ENCODE measurements around the gene CDK2AP2.
"Not testable (repeated sequence)": the region's sequence is repeated elsewhere in the genome, so short reads cannot be mapped to it uniquely, and the experiment has no call there.

The CDK2AP2 gene, protein sequence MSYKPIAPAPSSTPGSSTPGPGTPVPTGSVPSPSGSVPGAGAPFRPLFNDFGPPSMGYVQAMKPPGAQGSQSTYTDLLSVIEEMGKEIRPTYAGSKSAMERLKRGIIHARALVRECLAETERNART

GRCh38 chr11:67507864-67508485, at the start of gene CDK2AP2:
CDK2AP2 (minus strand) TSS chr11:67508162; CDS start chr11:67508082, 80 bp downstream.
- DNase-seq (ENCODE audit: low spot score) = peak; percentile 98

DNA sequence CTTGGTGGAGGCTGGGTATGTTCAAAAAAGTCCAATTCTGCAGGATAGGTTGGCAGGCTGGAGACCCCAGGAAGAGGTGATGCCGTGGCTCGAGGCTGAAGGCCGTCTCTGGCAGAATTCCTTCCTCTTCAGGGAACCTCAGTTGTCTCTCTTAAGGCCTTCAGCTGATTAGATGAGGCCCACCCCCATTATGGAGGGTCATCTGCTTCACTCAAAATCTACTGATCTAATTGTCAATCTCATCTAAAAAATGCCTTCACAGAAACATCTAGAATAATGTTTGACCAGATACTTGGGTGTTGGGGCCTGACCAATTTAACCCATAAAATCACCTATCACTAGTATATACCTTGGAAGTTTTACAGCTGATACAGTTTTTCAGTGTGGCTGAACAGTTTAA, 48.3 kb upstream of the CDK2AP2 start:
- DNase-seq (ENCODE audit: low spot score) = no peak

DNA sequence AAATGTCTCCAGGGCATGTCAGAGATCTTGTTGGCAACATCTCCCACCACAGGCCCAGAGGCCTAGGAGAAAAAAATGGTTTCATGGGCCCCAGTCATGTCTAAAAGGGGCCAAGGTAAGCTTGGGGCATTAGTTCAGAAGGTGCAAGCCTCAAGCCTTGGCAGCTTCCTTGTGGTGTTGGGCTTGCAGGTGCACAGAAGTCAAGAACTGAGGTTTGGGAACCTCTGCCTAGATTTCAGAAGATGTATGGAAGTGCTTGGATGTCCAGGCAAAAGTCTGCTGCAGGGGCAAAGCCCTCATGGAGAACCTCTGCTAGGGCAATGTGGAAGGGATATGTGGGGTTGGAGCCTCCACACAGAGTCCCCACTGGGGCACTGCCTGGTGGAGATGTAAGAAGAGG, 43.7 kb upstream of the CDK2AP2 start:
- DNase-seq (ENCODE audit: low spot score) = not testable (repeated sequence)

DNA sequence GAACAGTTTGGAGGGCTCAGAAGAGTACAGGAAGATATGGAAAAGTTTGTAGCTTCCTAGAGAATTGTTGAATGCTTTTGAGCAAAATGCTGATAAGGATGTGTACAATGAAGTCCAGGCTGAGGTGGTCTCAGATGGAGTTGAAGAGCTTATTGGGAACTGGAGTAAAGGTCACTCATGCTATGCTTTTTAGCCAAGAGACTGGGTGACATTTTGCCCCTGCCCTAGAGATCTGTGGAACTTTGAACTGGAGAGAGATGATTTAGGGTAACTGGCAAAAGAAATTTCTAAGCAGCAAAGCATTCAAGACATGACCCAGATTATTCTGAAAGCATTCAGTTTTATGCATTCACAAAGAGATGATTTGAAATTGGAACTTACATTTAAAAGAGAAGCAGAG, 43.2 kb upstream of the CDK2AP2 start:
- no peak for DNase-seq (ENCODE audit: low spot score)

DNA sequence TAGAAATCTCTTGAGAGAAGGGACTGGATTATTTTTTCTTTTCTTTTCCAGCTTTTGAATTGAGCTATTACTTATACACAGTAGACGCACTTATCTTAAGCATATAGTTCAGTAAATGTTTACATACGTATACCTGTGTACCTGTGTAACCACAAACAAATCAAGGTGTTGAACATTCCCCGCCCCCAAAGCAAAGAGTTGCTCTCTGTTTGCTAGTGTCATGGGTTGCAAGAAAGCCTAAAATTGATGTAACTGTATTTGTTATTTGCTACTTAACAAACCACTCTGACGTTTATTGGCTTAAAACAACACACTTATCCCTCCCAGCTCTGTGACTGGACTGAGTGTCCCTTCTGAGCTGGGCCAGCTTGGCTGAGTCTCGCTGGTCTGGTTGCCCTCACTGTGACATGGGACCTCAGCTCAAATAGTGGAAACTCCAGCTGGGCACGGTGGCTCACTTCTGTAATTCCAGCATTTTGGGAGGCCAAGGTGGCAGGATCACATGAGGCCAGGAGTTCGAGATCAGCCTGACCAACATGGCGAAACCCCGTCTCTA, 40.7 kb upstream of the CDK2AP2 start:
- DNase-seq (ENCODE audit: low spot score) = no peak

DNA sequence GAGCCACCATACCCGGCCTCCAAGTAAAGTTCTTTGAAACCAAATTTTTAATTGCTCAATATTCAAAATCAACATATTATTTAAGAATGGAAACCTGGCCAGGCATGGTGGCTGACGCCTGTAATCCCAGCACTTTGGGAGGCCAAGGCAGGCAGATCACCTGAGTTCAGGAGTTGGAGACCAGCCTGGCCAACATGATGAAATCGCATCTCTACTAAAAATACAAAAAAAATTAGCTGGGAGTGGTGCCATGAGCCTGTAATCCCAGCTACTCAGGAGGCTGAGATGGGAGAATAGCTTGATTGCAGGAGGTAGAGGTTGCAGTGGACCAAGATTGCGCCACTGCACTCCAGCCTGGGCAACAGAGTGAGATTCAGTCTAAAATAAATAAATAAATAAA, 40.1 kb upstream of the CDK2AP2 start:
- not testable (repeated sequence) for DNase-seq (ENCODE audit: low spot score)

DNA sequence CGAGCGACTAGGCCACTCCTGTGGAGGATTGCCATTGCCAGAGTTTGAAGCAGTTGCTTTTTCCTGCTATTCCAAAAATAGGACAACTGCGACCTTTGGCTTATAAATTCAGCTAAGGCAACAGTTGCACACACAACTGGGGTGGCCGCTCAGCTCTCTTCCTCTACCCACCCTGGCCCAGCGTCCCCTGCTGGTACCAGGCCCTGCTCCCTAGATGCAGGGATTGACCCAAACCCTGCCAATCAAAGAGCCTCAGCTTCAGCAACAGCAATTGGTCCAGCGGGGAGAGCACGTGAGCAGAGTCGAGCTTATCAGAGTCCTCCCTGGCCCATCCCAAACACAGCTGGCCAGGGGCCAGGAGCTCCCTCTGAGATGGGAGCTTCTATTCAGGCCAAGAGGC, 37.3 kb upstream of the CDK2AP2 start:
- DNase-seq (ENCODE audit: low spot score) = peak; percentile 24

GRCh38 chr11:67544616-67545242, 36.8 kb upstream of the CDK2AP2 start:
- DNase-seq (ENCODE audit: low spot score) = no peak

GRCh38 chr11:67543585-67543984, 35.6 kb upstream of the CDK2AP2 start:
- no peak for DNase-seq (ENCODE audit: low spot score)

- no peak for DNase-seq (ENCODE audit: low spot score)
Measured at GRCh38 chr11:67542971-67543370, 35.0 kb upstream of the CDK2AP2 start.

DNA sequence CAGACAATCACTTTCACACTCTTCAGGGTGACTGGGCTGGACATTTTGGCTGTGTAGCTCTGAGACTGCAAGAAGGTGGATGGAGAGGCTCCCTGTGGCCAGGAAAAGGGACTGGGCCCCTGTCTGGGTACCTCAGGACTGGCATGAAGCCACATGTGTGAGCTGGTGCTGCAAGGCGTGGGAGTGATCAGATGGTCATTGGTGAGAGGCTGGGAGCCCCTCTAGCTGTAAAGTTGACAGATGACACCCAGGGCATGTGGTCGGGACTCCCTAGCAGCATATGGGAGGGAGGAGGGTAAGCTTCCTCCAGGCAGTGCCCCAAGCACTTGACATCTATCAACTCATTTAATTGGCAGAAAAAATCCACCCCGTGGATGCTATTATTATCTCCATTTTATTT, 34.2 kb upstream of the CDK2AP2 start:
- DNase-seq (ENCODE audit: low spot score) = peak; percentile 20

- DNase-seq (ENCODE audit: low spot score) = peak; percentile 21
Measured at GRCh38 chr11:67541198-67541597, 33.2 kb upstream of the CDK2AP2 start.

DNA sequence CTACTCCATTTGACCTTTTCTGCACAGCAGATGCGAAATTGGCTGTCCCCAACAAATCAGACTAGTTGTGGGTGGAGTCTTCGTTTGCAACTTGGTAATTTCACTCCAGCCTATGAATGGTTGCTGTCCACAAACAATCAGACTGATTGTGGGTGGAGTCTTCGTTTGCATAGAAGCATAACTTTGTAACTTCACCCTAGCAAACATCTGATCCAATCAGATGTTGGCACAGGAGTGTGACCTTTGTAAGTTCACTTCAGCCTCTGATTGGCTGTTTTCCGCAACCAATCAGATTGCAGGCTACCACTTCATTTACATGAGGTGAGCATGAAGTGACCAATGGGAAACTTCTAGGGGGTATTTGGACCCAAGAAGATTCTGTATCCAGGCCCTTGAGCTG, 31.6 kb upstream of the CDK2AP2 start:
- DNase-seq (ENCODE audit: low spot score) = no peak

GRCh38 chr11:67538823-67539505, 31.0 kb upstream of the CDK2AP2 start:
- DNase-seq (ENCODE audit: low spot score) = no peak

DNA sequence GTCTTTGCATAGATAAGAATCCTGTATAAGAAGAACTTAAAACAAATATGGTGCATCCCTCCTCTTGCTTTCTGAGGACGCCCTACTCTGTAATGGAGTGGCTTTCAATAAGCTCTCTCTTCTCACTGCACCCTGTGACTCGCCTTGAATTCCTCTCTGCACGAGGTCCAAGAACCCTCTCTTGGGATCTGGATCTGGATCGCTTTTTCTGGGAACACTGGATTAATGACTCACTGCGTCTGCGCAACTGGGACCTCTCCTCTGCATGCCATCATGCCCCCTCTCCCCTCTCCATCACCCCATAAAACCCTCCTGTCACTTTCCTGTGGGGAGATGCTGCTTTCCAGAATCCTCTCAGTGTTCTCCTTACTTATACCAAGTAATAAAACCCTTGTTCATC, 30.3 kb upstream of the CDK2AP2 start:
- DNase-seq (ENCODE audit: low spot score) = no peak

GRCh38 chr11:67535561-67535960, 27.6 kb upstream of the CDK2AP2 start:
- DNase-seq (ENCODE audit: low spot score) = no peak

DNA sequence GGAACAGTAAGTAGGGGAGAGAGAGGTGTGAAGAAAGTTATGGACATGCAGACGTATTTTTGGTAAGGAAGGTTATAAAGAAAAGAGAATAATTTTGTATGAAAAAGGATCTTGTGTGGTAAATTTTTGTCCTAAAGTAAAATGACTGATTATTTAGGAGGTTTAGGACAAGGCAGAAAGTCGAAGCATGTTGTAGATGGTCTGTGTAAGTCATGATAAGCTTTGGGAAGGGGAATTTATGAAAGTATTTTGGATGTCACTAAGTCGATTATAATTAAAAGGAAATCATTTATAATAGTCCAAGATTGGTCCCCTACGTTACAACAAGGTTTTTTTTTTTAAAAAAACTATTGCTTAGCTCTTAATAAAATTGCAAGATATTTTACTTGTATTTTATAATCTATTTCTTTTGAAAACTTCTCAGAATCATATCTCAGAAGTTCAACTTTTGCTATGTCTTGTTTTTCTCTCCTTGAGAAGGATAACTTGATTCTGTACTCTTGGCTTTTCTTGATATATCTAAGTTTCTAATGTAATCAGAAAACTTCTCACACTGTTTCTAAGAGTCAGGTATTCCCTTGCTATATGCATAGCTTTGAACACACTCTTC, 26.2 kb upstream of the CDK2AP2 start:
- DNase-seq (ENCODE audit: low spot score) = no peak

- no peak for DNase-seq (ENCODE audit: low spot score)
Measured at GRCh38 chr11:67532889-67533288, 24.9 kb upstream of the CDK2AP2 start.

GRCh38 chr11:67530282-67530592, 22.3 kb upstream of the CDK2AP2 start:
- no peak for DNase-seq (ENCODE audit: low spot score)

GRCh38 chr11:67528376-67528775, 20.4 kb upstream of the CDK2AP2 start:
- DNase-seq (ENCODE audit: low spot score) = no peak

DNA sequence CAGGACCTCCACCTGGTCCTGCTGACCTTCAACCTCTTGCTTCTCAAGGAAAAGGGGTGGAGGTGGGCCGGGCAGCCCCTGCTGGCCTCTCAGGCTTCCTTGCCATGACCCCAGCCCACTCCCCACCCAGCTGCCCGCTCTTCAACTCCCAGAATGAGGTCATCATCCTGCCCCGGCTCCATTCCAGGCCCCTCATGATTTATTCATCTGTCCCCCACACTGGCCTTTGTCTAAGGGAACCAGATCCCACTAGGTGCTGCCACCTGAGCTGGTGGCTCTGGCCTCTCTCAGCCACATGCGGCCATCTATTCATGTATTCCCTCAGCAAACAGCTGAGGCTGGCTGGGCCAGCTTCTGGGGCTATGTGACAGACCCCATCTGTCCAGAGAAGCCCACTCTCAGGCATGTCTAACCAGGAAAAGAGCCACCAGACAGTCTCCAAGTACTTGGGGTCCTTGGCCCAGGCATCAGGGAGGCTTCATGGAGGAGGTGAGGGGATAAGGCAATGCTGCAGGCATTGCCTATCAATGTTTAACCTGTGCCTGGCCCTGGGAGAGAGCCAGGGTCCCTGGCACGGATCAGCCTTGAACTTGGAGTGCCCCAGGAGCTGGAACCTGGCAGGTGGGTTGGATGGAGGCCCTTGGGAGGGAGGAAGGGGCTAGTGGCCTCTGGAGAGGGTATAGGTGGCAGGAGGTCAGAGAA, 17.5 kb upstream of the CDK2AP2 start:
- no peak for DNase-seq (ENCODE audit: low spot score)

GRCh38 chr11:67524480-67524808, 16.5 kb upstream of the CDK2AP2 start:
- DNase-seq (ENCODE audit: low spot score) = peak; percentile 18

All from D341Med (cell line).